HUDEP-2 (cell line): ENCODE data around the gene ARHGAP22.

ENCODE experiments used
- DNase-seq, 76 experiments: peaks; one replicate each; lab custom pipeline; 2025; ENCODE audit not compliant: unreplicated experiment in 76 of 76; lab: John Stamatoyannopoulos, UW

Gene ARHGAP22

GRCh38 chr10:48517482-48517881, 87.4 kb downstream of the ARHGAP22 start:
- no peak for DNase-seq

DNA sequence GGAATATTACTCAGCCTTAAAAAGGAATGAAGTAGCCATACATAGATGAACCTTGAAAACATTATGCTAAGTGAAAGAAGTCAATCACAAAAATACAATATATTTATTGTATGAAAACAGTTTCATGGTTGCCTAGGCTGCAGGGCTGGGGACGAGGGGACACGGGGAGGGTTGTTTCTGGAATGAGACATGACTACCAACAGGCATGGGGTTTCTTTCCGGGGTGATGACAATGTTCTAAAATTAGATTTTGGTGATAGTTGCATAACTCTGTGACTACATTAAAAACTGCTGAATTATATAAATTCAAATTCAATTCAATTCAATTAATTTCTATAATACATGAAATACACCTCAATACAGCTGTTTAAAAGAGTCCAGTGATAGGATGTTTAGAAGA, 88.0 kb downstream of the ARHGAP22 start:
- DNase-seq = no peak

- no peak for DNase-seq
These were observed 90.0 kb downstream of the ARHGAP22 start for GRCh38 chr10:48514916-48515315.

- no peak for DNase-seq
These were observed 90.6 kb downstream of the ARHGAP22 start for GRCh38 chr10:48514255-48514654.

DNA sequence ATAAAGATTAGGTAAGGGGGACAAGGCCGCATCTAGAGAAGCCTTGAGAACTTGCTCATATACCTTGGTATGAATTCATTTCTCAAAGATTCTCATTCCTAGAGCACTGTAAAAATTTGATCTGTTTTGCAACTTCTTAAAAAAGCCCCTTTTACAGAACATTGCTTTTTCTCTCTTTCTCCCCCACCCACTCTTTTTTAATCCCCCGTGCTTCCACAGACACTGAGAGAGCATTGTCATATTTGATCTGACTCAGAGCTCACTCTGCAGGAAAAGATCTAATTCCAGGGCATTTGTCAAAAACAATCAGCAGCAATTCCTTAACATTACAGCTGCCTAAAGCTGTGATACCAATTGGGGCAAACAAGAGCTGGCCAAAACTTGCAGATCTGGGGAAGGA, 92.0 kb downstream of the ARHGAP22 start:
- DNase-seq = no peak

DNA sequence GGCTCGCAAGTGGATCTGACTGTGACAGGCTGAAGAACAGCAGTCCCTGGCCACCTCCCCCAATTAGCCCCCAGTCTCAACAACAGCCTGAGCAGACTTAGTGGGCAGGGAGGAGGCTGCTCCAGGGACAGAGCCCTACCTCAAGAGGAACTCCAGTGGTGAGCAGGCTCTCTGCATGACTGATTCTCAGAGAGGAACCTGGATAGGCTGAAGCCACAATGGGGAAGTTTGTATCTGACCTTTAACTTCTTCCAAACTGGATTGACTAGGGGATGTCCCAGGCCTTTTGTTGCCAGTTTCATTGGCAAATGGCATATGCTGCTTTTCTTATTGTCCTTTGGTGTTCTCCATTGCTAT, 93.0 kb downstream of the ARHGAP22 start:
- DNase-seq = no peak

GRCh38 chr10:48511066-48511874, 93.6 kb downstream of the ARHGAP22 start:
- no peak for DNase-seq

GRCh38 chr10:48509974-48510692, 94.7 kb downstream of the ARHGAP22 start:
- peak in 8 of 76 experiments; percentile 2 to 31 (median 8) for DNase-seq

DNA sequence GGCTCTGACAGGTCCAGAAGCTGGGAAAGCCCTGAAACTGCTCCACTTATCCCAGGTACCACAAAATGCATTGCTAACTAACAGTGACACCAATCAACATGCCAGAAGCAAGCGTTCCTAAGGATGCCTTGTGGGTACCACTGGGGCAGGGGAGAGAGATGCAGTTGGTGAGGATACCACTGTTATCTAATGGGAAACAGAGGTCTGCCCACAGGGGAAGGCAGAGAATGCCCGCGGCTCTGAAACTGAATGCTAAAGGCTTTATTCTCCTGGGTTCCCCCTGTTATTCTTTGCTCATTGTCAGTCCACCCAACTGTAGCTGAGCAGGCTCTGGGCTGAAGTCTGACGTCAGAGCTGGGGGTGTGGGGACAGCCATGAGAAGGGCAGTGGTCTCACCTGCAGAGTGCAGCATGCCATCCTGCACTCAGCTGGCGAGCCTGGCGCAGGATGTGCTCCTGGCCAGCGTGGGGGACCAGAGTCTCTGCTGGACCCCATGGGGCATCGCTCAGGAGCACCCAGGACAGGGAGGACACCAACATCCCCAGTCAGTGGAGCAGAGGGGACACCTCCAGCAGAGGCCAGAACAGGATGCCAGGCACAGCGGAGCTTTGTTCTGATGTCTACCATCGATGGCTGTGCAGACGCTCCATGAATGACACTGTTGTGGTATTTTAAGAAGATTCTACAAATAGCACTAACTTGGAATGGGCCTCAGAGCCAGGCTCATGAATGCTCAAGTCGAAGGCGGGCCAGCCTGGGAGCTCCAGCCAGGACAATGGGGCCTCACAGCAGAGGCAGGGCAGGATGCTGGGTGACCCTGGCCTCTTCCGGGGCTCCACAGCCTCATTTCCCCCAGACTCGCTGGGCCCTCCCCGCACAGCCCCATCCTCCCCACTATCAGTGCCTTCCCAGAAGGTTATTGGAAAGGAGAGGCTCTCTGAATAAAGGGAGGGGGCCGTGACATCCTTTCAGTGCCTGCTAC, 95.8 kb downstream of the ARHGAP22 start:
- no peak for DNase-seq

- peak in 1 of 76 experiments; percentile 5 for DNase-seq
These were observed 96.7 kb downstream of the ARHGAP22 start for GRCh38 chr10:48507933-48508790.

GRCh38 chr10:48507494-48507893, 97.4 kb downstream of the ARHGAP22 start:
- DNase-seq = no peak

DNA sequence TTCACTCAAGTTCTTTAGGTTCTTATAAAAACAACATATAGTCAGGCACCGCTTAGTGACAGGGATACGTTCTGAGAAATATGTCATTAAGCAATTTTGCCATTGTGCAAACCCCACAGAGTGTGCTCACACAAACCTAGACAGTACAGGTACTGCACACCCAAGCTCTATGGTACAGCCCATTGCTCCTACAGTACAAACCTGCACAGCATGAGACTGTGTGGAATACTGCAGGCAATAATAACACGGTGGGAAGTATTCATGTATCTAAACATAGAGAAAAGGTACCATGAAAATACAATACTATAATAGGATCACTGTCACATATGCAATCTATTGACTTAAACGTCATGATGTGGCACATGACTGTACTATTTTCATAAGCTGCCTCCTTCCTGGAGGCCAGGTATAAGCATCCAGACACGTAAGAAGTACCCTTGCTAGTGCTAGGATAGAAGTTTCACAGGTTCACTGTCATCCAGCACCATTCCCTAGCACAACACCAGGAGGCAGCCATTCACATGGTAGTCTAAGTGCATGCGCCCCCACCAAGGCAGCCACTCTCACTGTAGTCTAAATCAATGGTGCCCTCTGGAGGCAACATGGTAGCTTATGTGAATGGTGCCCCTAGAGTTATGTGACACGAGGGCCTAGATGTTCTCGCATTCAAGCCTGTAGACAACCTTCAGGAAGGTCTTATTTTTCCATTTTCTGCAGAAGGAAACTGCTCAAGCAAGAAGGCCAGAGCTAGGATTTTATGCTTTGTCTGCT, 98.5 kb downstream of the ARHGAP22 start:
- DNase-seq = peak in 73 of 76 experiments; percentile 7 to 87 (median 50)

GRCh38 chr10:48505394-48506112, 99.3 kb downstream of the ARHGAP22 start:
- no peak for DNase-seq

DNA sequence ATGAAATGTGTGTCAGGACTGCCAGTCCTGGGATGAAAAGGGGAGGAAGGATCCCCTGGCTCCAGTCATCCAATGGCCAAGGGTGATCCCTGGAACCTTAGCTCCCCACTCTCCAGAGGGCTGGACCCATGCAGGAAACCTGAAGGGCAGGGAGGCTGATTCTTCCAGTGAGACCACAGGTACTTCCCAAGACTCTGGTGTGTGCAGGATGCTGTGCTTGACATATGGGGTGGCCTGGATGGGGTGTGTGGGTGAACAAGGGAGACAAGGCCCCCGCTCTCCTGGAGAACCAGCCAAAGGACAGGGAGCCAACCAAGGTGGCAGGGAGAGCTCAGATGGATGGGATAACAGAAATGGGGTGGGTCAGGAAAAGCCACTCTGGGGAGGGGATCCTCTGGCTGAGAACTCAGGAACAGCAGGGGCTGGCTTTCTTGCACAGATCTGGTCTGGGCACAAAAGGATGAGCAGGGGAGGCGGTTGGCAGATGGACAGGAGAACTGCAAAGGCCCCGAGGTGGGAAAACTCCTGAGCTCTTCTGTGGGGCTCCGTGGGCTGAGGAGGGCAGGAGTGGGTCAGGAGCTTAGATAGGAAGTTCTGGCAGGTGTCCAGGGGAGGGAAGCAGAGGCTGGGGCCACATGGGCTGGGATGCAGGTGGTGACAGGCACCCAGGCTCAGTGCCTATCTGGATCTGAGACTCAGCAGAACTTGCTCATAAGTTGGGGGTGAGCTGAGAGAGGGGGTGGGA, 100.6 kb downstream of the ARHGAP22 start:
- no peak for DNase-seq

GRCh38 chr10:48503293-48503911, 101.5 kb downstream of the ARHGAP22 start:
- DNase-seq = no peak

DNA sequence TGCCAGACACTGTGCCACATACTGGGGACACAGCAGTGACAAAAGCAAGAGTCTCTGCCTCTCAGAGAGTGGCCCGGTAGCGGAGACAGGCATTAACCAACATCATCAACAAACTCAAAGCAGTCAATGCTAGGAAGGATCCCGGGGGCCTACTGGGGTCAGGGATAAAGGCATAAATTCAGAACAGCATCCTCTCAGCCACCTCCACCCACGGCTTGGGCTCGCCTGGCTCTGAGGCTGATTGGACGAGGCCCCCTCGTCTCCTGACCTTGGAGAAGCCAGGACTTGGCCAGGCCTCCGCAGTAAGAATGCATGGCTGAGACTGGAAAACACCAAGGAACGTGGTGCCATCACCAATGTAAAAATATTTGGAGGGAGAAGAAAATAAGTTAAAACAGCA, 102.1 kb downstream of the ARHGAP22 start:
- DNase-seq = no peak
